SIG-M5 treated with dmso at 0.1 percent for 504 hours (cell line): ENCODE measurements around the gene PLSCR1.
"Not testable (repeated sequence)": the region's sequence is repeated elsewhere in the genome, so short reads cannot be mapped to it uniquely, and the experiment has no call there.

ENCODE experiments used
- DNase-seq: peaks from one replicate; lab custom pipeline; 2025; ENCODE audit not compliant: unreplicated experiment; lab: John Stamatoyannopoulos, UW

The PLSCR1 gene

GRCh38 chr3:146519810-146520209 is 24.6 kb downstream of the PLSCR1 start:
- DNase-seq, result no peak

GRCh38 chr3:146517684-146518435 is 26.5 kb downstream of the PLSCR1 start:
- DNase-seq, result no peak

GRCh38 chr3:146513386-146514051 is 30.9 kb downstream of the PLSCR1 start:
- no peak for DNase-seq

GRCh38 chr3:146511402-146512134 is 32.8 kb downstream of the PLSCR1 start:
- no peak for DNase-seq

DNA sequence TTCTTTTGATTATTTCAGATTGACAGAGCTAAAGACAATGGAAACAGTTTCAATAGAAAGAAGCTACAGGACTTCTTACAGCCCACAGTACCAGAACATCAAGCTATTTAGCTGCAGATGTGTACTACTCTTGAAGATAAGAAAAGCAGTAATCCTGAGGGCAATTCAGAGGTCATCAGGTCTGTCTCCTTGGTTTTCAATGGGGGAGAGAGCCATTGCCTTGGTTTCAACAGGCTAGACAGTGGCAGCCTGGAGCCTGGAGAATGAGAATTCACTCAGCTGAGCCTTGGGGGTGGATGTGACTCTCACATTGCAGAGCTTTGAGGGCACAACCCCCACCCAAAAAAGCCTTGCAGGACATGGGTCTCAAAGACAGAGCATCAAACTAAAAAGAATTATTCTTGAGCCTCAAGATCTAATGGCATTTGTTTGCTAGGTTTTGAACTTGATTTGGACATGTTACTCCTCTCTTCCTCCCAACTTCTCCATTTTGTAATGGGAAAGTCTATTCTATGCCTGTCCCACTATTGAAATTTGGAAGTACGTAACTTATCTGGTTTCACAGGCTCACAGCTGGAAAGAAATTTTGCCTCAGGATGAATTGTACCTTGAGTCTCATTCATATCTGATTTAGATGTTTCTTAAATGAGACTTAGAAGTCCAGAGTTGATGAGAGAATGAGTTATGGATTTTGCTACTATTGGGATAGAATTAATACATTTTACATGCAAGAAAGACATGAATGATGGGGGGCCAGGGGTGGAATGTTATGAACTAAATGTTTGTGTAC is 36.9 kb downstream of the PLSCR1 start:
- DNase-seq, result no peak

DNA sequence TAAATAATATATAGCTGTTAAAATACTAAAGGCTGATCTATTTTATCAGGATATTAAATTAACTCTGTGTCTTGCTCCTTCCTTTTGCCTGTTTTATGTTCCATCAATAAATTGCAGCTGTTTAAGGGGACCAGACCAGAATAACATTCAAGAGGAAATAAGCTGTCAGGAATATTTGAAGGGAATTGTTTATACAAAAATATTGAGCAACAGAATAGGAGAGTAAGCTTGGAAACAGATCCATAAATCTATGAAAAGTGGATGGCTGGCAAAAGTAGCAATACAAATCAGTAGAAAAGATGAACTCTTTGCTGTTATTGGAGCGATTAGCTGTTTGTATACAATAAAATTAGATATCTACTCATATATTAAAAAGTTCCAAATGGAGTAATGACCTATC is 38.9 kb downstream of the PLSCR1 start:
- no peak for DNase-seq

- no peak for DNase-seq
Measured at GRCh38 chr3:146504498-146505197, 39.8 kb downstream of the PLSCR1 start.

- DNase-seq, result peak; percentile 68
Measured at GRCh38 chr3:146503461-146504202, 40.8 kb downstream of the PLSCR1 start.

DNA sequence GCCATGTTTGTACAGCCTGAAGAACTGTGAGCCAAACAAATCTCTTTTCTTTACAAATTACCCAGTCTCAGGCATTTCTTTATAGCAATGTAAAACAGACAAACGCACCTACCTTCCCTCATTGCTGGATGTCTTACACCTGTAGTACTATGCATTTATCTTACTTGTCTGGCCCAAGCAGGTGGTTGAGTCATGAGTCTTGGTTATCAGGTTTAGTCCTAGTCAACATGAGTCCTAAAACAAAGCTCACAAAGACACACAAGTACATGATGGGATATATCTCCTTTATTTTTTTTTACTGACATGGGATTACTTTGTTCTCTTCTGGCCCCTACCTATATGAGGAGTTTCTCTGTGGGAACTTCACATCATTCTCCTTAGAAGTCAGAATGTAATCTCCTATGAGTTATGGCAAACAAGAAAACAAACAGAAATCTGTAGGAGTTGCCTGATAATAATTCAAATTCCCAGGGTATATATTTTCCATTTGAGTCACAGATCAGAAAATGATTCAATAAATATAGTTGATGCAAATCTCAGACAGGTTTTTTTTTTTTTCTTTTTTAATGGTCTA is 41.4 kb downstream of the PLSCR1 start:
- no peak for DNase-seq

DNA sequence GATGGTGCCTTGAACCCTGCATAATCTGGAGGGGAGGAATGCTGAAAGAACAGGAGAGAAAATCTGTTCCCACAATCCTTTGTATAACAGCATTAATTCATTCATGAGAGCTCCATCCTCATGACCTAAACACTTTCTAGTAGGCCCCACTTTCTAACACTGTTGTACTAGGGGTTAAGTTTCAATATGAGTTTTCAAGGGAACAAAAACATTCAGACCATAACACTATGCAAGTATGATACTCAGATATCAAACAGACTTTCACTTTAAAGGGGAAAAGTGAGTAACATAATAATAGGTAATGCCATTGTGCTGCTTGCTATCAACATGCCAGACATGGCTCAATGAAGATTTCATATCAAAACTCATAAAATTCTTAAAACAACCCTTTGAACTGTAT is 42.7 kb downstream of the PLSCR1 start:
- DNase-seq, result no peak

DNA sequence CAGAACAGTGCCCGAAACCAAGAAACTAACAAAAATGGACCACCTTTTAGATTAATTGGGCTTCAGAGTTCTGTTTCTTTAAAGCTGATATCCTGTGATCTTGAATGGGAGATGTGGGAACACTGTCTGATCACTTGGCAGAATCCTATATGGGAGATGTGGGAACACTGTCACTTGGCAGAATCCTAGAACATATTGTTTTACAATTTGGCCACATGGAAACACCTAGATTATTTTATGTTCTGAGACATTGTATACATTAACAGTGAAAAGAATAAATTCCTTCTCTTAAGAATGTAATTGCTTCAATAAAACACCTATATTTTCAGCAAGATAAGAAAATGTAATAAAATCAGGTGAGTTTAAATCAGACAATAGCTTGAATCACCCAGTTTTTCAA is 44.7 kb downstream of the PLSCR1 start:
- no peak for DNase-seq

- DNase-seq, result no peak
Measured at GRCh38 chr3:146498002-146498736, 46.2 kb downstream of the PLSCR1 start.

DNA sequence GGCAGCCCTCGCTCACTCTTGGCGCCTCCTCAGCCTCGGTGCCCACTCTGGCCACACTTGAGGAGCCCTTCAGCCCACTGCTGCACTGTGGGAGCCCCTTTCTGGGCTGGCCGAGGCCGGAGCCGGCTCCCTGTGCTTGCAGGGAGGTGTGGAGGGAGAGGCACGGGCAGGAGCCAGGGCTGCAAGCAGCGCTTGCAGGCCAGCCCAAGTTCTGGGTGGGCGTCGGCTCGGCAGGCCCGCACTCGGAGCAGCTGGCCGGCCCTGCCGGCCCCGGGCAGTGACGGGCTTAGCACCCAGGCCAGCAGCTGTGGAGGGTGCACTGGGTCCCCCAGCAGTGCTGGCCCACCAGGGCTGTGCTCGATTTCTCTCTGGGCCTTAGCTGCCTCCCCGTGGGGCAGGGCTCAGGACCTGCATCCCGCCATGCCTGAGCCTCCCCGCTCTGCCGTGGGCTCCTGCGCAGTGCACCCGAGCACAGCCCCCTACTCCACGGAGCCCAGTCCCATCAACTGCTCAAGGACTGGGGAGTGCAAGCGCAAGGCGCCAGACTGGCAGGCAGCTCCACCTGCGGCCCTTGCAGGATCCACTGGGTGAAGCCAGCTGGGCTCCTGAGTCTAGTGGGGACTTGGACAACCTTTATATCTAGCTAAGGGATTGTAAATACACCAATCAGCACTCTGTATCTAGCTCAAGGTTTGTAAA is 47.1 kb downstream of the PLSCR1 start:
- not testable (repeated sequence) for DNase-seq

DNA sequence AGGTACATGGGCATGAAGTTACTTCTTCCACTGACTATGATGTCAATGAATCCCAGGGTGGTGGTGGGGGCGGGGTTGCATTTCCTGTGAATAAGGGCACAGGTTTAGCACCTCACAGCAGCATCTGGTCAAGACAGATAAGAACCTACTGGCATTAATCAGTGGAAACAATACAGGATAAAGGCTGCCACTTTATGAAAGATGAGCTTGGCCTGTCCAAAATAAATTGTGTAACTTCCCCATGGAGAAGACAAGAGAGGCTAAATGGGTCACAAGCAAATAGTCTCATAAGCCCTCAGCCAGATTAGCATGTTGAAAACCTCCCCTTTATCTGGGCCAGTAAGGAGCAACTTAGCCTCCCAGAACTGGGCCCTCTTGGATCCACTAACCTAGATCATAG is 47.7 kb downstream of the PLSCR1 start:
- DNase-seq, result no peak

DNA sequence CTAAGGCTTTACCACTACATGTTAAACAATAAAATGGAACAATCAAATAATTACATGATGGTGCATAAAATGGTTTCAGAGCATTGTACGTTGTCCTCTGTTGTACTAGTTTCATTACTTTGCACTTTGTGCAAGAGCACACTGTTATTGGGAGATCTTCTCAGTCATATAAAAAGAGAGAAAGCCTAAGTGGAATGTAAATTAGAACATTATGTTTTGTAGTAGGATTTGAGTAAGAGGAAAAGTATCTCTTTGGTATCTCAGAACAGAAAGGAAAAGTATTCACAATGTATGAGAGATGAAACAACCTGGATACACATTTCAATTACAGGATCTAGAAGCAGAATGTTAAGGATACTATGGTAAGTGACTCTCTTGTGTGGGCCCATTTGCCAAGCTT is 48.2 kb downstream of the PLSCR1 start:
- no peak for DNase-seq

- DNase-seq, result no peak
Measured at GRCh38 chr3:146493761-146494160, 50.6 kb downstream of the PLSCR1 start.

DNA sequence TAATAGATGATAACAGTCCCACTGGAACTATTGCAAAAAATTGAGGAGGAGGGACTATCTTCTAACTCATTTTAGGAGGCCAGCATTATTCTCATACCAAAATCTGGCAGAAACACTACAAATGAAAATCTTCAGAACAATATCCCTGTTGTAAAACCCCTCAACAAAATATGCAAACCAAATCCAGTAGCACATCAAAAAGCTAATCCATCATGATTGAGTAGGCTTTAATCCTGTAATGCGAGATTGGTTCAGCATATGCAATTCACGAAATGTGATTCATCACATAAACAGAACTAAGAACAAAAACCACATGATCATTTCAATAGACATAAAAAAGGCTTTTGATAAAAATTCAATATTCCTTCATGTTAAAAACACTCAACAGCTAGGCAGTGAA is 51.2 kb downstream of the PLSCR1 start:
- no peak for DNase-seq

GRCh38 chr3:146491303-146491702 is 53.1 kb downstream of the PLSCR1 start:
- peak; percentile 3 for DNase-seq
